Fibroblast of gingiva (primary cell): ENCODE results near the gene SLC13A1.
"Not testable (repeated sequence)": the region's sequence is repeated elsewhere in the genome, so short reads cannot be mapped to it uniquely, and the experiment has no call there.

Source experiments
- DNase-seq: peaks from one replicate; pipeline ENCODE4 v3.0.0-alpha.2; 2011; ENCODE audit warnings: low read depth

The SLC13A1 gene

GRCh38 chr7:123126691-123127090 is 73.1 kb downstream of the SLC13A1 start:
- DNase-seq, result no peak

- no peak for DNase-seq
These were observed 73.6 kb downstream of the SLC13A1 start for GRCh38 chr7:123126171-123126570.

GRCh38 chr7:123125231-123125630 is 74.5 kb downstream of the SLC13A1 start:
- no peak for DNase-seq

GRCh38 chr7:123122916-123123315 is 76.9 kb downstream of the SLC13A1 start:
- DNase-seq, result no peak

GRCh38 chr7:123120286-123120685 is 79.5 kb downstream of the SLC13A1 start:
- no peak for DNase-seq

GRCh38 chr7:123115331-123115730 is 84.4 kb downstream of the SLC13A1 start:
- DNase-seq, result no peak

GRCh38 chr7:123114288-123114687 is 85.5 kb downstream of the SLC13A1 start:
- DNase-seq, result no peak

GRCh38 chr7:123112833-123113232 is 86.9 kb downstream of the SLC13A1 start:
- no peak for DNase-seq

GRCh38 chr7:123099712-123100111 is 100.1 kb downstream of the SLC13A1 start:
- DNase-seq, result no peak

- DNase-seq, result no peak
These were observed 102.8 kb downstream of the SLC13A1 start for GRCh38 chr7:123096976-123097375.

- no peak for DNase-seq
These were observed 103.3 kb downstream of the SLC13A1 start for GRCh38 chr7:123096434-123096833.

GRCh38 chr7:123090456-123090855 is 109.3 kb downstream of the SLC13A1 start:
- no peak for DNase-seq

GRCh38 chr7:123086910-123087309 is 112.9 kb downstream of the SLC13A1 start:
- DNase-seq, result not testable (repeated sequence)

- not testable (repeated sequence) for DNase-seq
These were observed 114.9 kb downstream of the SLC13A1 start for GRCh38 chr7:123084861-123085260.

- no peak for DNase-seq
These were observed 120.7 kb downstream of the SLC13A1 start for GRCh38 chr7:123079021-123079420.

GRCh38 chr7:123075838-123076467 is 123.8 kb downstream of the SLC13A1 start:
- DNase-seq, result no peak

- DNase-seq, result no peak
These were observed 129.0 kb downstream of the SLC13A1 start for GRCh38 chr7:123070702-123071286.

GRCh38 chr7:123067814-123068213 is 132.0 kb downstream of the SLC13A1 start:
- no peak for DNase-seq
